Measurements from ENCODE around the gene MIOS.

Gene MIOS

GRCh38 chr7:7618410-7618809 is 51.7 kb downstream of the MIOS start:
- Histone ChIP-seq H3K4me1 (ENCODE audit: control insufficient read depth, insufficient read depth, low read length, unreplicated experiment) (no peaks in the 10 kb centered on the region), H3K4me3 (ENCODE audit: low read depth, low read length) (no peak overlapping the region), H3K36me3 (ENCODE audit: insufficient read depth, low read length) (no peaks in the 10 kb centered on the region), H3K27ac (ENCODE audit: low read depth, low read length) (no peak overlapping the region), H2AFZ (ENCODE audit: low read length, unreplicated experiment) (no peak overlapping the region), H3K79me2 (ENCODE audit: control insufficient read depth, insufficient read depth, low read length, unreplicated experiment) (no peaks in the 10 kb centered on the region), H3K27me3 (ENCODE audit: insufficient read depth, low read length) (no peaks in the 10 kb centered on the region)

DNA sequence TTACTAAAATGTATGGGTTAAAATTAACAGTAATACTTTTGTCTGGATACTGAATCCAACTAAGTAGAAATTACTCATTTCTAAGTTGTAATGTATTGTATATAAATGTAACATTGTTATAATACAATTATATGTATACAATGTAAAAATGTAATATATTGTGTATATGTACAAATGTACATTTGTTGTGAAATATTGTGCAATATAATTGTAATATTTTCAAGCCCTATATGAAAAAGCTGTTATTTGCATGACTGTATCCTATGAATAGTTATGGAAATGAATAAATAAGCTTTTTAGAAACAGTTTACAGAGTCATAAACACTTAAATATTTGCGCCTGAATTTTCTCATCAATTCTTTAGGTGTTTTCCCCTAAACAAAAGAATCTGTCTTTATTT is 53.6 kb downstream of the MIOS start:
- H3K36me3 ChIP-seq (ENCODE audit: insufficient read depth, low read length), result no peaks in the 10 kb centered on the region
- H3K27ac ChIP-seq (ENCODE audit: low read depth, low read length), result no peak overlapping the region
- no peaks in the 10 kb centered on the region for H3K4me1 ChIP-seq (ENCODE audit: control insufficient read depth, insufficient read depth, low read length, unreplicated experiment)
- H3K4me3 ChIP-seq (ENCODE audit: low read depth, low read length), result no peak overlapping the region
- no peaks in the 10 kb centered on the region for H3K79me2 ChIP-seq (ENCODE audit: control insufficient read depth, insufficient read depth, low read length, unreplicated experiment)
- H2AFZ ChIP-seq (ENCODE audit: low read length, unreplicated experiment), result no peak overlapping the region
- no peaks in the 10 kb centered on the region for H3K27me3 ChIP-seq (ENCODE audit: insufficient read depth, low read length)

- Histone ChIP-seq H3K27ac (ENCODE audit: low read depth, low read length) (no peak overlapping the region), H3K36me3 (ENCODE audit: insufficient read depth, low read length) (no peaks in the 10 kb centered on the region), H3K27me3 (ENCODE audit: insufficient read depth, low read length) (no peaks in the 10 kb centered on the region), H3K4me1 (ENCODE audit: control insufficient read depth, insufficient read depth, low read length, unreplicated experiment) (no peaks in the 10 kb centered on the region), H3K79me2 (ENCODE audit: control insufficient read depth, insufficient read depth, low read length, unreplicated experiment) (no peaks in the 10 kb centered on the region), H2AFZ (ENCODE audit: low read length, unreplicated experiment) (no peak overlapping the region), H3K4me3 (ENCODE audit: low read depth, low read length) (no peak overlapping the region)
Observed at GRCh38 chr7:7620644-7621210, 54.0 kb downstream of the MIOS start.

DNA sequence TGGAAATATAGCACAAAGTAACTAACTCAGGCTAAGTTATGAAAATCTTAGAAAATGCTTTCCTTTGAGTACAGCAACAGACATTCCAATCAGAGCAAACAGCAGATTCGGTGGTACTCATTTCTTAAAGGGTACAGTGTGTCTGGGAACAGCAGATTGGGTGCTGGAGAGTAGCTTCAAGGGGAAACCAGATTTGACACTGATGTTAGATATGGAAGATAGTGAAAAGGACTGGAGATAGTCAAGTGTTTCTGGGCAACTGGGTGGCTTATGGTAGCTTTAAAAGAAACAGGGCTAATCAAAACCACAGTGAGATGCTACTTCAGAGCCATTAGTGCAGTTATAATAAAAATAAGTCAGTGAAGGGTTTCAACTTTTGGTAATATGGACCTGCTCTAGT is 61.8 kb downstream of the MIOS start:
- Histone ChIP-seq H3K79me2 (ENCODE audit: control insufficient read depth, insufficient read depth, low read length, unreplicated experiment) (no peaks in the 10 kb centered on the region), H3K36me3 (ENCODE audit: insufficient read depth, low read length) (no peaks in the 10 kb centered on the region), H3K27ac (ENCODE audit: low read depth, low read length) (no peak overlapping the region), H2AFZ (ENCODE audit: low read length, unreplicated experiment) (no peak overlapping the region), H3K27me3 (ENCODE audit: insufficient read depth, low read length) (no peaks in the 10 kb centered on the region), H3K4me1 (ENCODE audit: control insufficient read depth, insufficient read depth, low read length, unreplicated experiment) (no peaks in the 10 kb centered on the region), H3K4me3 (ENCODE audit: low read depth, low read length) (no peak overlapping the region)

GRCh38 chr7:7630626-7631329 is 64.1 kb downstream of the MIOS start:
- Histone ChIP-seq H3K4me3 (ENCODE audit: low read depth, low read length) (no peak overlapping the region), H3K79me2 (ENCODE audit: control insufficient read depth, insufficient read depth, low read length, unreplicated experiment) (no peaks in the 10 kb centered on the region), H3K4me1 (ENCODE audit: control insufficient read depth, insufficient read depth, low read length, unreplicated experiment) (no peaks in the 10 kb centered on the region), H3K27me3 (ENCODE audit: insufficient read depth, low read length) (no peaks in the 10 kb centered on the region), H2AFZ (ENCODE audit: low read length, unreplicated experiment) (no peak overlapping the region), H3K36me3 (ENCODE audit: insufficient read depth, low read length) (0 out of 2 replicates have a peak, but pooled peaks cover 5% of the 10 kb centered on the region), H3K27ac (ENCODE audit: low read depth, low read length) (no peak overlapping the region)

GRCh38 chr7:7639421-7639820 is 72.7 kb downstream of the MIOS start:
- peak overlapping the region; percentile 87 for H2AFZ ChIP-seq (ENCODE audit: low read length, unreplicated experiment)
- H3K4me3 ChIP-seq (ENCODE audit: low read depth, low read length), result peak overlapping the region; percentile 92
- H3K36me3 ChIP-seq (ENCODE audit: insufficient read depth, low read length), result peaks cover 7% of the 10 kb centered on the region
- H3K79me2 ChIP-seq (ENCODE audit: control insufficient read depth, insufficient read depth, low read length, unreplicated experiment), result peaks cover 22% of the 10 kb centered on the region
- no peaks in the 10 kb centered on the region for H3K27me3 ChIP-seq (ENCODE audit: insufficient read depth, low read length)
- peaks cover 15% of the 10 kb centered on the region for H3K4me1 ChIP-seq (ENCODE audit: control insufficient read depth, insufficient read depth, low read length, unreplicated experiment)
- peak overlapping the region; percentile 76 for H3K27ac ChIP-seq (ENCODE audit: low read depth, low read length)

- peaks cover 7% of the 10 kb centered on the region for H3K36me3 ChIP-seq (ENCODE audit: insufficient read depth, low read length)
- peaks cover 15% of the 10 kb centered on the region for H3K4me1 ChIP-seq (ENCODE audit: control insufficient read depth, insufficient read depth, low read length, unreplicated experiment)
- H3K27me3 ChIP-seq (ENCODE audit: insufficient read depth, low read length), result no peaks in the 10 kb centered on the region
- H3K27ac ChIP-seq (ENCODE audit: low read depth, low read length), result peak overlapping the region; percentile 76
- H3K4me3 ChIP-seq (ENCODE audit: low read depth, low read length), result peak overlapping the region; percentile 92
- H2AFZ ChIP-seq (ENCODE audit: low read length, unreplicated experiment), result peak overlapping the region; percentile 87
- peaks cover 22% of the 10 kb centered on the region for H3K79me2 ChIP-seq (ENCODE audit: control insufficient read depth, insufficient read depth, low read length, unreplicated experiment)
Observed at GRCh38 chr7:7639847-7640220, 73.2 kb downstream of the MIOS start.

- H3K4me3 ChIP-seq (ENCODE audit: low read depth, low read length), result peak within 1 kb of the TSS; percentile 92
- peak within 1 kb of the TSS; percentile 99 for H2AFZ ChIP-seq (ENCODE audit: low read length, unreplicated experiment)
- H3K27me3 ChIP-seq (ENCODE audit: insufficient read depth, low read length), result no peaks in the 10 kb centered on the region
- H3K27ac ChIP-seq (ENCODE audit: low read depth, low read length), result peak within 1 kb of the TSS; percentile 76
- peaks cover 2% of the 10 kb centered on the region for H3K36me3 ChIP-seq (ENCODE audit: insufficient read depth, low read length)
- peaks cover 22% of the 10 kb centered on the region for H3K79me2 ChIP-seq (ENCODE audit: control insufficient read depth, insufficient read depth, low read length, unreplicated experiment)
- H3K4me1 ChIP-seq (ENCODE audit: control insufficient read depth, insufficient read depth, low read length, unreplicated experiment), result peaks cover 15% of the 10 kb centered on the region
Observed at GRCh38 chr7:7640221-7641128, 73.8 kb downstream of the MIOS start, which contains the start of gene UMAD1. TSS of gene UMAD1 (plus strand) at chr7:7640752. CDS start at chr7:7673372, 32,620 bp downstream.

DNA sequence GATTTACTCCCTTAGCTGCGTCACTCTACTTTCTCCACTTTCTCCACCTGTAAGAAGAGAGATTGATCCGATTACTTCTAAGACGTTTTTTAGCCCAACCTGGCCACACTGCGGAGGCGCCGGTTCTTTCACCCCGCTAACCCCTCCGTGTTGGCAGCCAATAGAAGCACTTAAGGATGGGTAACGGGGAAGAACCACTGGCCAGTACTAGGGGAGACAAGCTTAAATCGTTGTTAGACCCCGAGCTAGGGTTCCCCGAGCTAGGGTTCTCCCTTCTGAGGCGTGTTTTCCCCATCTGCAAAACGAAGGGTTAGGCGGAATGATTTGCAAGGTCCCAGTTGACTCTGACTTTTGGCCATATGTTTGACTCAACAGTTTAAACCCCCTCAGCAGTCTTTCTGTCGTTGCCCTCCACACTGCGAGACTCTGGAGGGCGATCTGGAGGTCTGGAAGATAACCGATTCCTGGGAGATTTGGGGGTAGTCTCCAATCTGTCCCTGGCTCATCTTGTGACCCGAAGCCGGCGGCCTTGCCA is 74.5 kb downstream of the MIOS start:
- peak overlapping the region; percentile 92 for H3K4me3 ChIP-seq (ENCODE audit: low read depth, low read length)
- H3K4me1 ChIP-seq (ENCODE audit: control insufficient read depth, insufficient read depth, low read length, unreplicated experiment), result peaks cover 15% of the 10 kb centered on the region
- peak overlapping the region; percentile 99 for H2AFZ ChIP-seq (ENCODE audit: low read length, unreplicated experiment)
- peaks cover 2% of the 10 kb centered on the region for H3K36me3 ChIP-seq (ENCODE audit: insufficient read depth, low read length)
- no peaks in the 10 kb centered on the region for H3K27me3 ChIP-seq (ENCODE audit: insufficient read depth, low read length)
- H3K27ac ChIP-seq (ENCODE audit: low read depth, low read length), result peak overlapping the region; percentile 67
- H3K79me2 ChIP-seq (ENCODE audit: control insufficient read depth, insufficient read depth, low read length, unreplicated experiment), result peaks cover 22% of the 10 kb centered on the region

DNA sequence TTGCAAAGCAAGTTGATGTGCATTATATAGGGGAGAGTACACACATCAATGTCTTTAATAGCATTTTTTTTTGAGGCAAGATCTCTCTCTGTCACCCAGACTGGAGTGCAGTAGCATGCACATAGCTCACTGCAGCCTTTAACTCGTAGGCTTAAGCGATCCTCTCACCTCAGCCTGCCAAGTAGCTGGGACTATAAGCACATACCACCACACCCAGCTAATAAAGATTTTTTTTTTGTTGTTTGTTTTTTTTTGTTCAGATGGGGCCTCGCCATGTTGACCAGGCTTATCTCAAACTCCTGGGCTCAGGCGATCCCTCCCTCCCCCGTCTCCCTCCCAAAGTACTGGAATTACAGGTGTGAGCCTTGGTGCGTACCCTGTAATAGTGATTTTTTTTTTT is 75.4 kb downstream of the MIOS start:
- Histone ChIP-seq H3K4me1 (ENCODE audit: control insufficient read depth, insufficient read depth, low read length, unreplicated experiment) (peaks cover 15% of the 10 kb centered on the region), H3K27ac (ENCODE audit: low read depth, low read length) (no peak overlapping the region), H3K79me2 (ENCODE audit: control insufficient read depth, insufficient read depth, low read length, unreplicated experiment) (peaks cover 22% of the 10 kb centered on the region), H3K36me3 (ENCODE audit: insufficient read depth, low read length) (peaks cover 2% of the 10 kb centered on the region; the same call in 1 of the 2 replicates), H2AFZ (ENCODE audit: low read length, unreplicated experiment) (no peak overlapping the region), H3K4me3 (ENCODE audit: low read depth, low read length) (peak overlapping the region; percentile 92), H3K27me3 (ENCODE audit: insufficient read depth, low read length) (no peaks in the 10 kb centered on the region)

Data from ACC112 (cell line).